WTC11 (cell line): ENCODE measurements around the gene TNFSF4. TPM values are rescaled to one million over a fixed set of nuclear protein-coding genes. Genes with fewer than 3 reads are reported as not detected.

ENCODE experiments used
- ATAC-seq: fragments of 200-7000 bp; cut with Tn5 transposase; 2 replicates; pipeline ENCODE4 v1.10.0; 2021; ENCODE audit warnings: mild to moderate bottlenecking, moderate library complexity
- CTCF ChIA-PET: fragments of 300-600 bp; sonication (Branson Sonifier 250); formaldehyde crosslinking; loops from one replicate; lab custom pipeline; 2021; ENCODE audit warnings: antibody characterized with exemption; lab: Charles Lee
- POLR2A ChIA-PET: fragments of 350-600 bp; sonication (Branson Sonifier 250); formaldehyde crosslinking; loops from one replicate; lab custom pipeline; 2021; ENCODE audit warnings: antibody characterized with exemption; lab: Charles Lee
- DNase-seq: peaks from one replicate; pipeline ENCODE4 v3.0.0; 2021; ENCODE audit warnings: low spot score
- H3K27ac Mint-ChIP-seq: 2 replicates; pipeline ENCODE4 v1.8.0; 2021; ENCODE audit warnings: mixed read lengths
- H3K27me3 Mint-ChIP-seq: 2 replicates; pipeline ENCODE4 v1.8.0; 2021; ENCODE audit warnings: low read depth, mild to moderate bottlenecking, moderate library complexity, mixed read lengths
- H3K36me3 Mint-ChIP-seq: 2 replicates; pipeline ENCODE4 v1.8.0; 2021; ENCODE audit warnings: mixed read lengths
- H3K4me1 Mint-ChIP-seq: 2 replicates; pipeline ENCODE4 v1.8.0; 2022; ENCODE audit warnings: mixed read lengths
- H3K4me3 Mint-ChIP-seq: 2 replicates; pipeline ENCODE4 v1.8.0; 2021; ENCODE audit warnings: mild to moderate bottlenecking, moderate library complexity, mixed read lengths
- H3K9me3 Mint-ChIP-seq: 2 replicates; pipeline ENCODE4 v1.8.0; 2021; ENCODE audit warnings: mixed read lengths
- ATF1 ChIP-seq: sonication (generic); formaldehyde crosslinking; IDR thresholded peaks from 2 replicates; pipeline ENCODE4 v1.8.1; 2023; ENCODE audit warnings: mild to moderate bottlenecking, moderate library complexity, missing genetic modification reagents
- CBFB ChIP-seq: sonication (generic); formaldehyde crosslinking; IDR thresholded peaks from 2 replicates; pipeline ENCODE4 v1.8.1; 2022; ENCODE audit warnings: mild to moderate bottlenecking, low read depth, missing genetic modification reagents
- CREM ChIP-seq: sonication (generic); formaldehyde crosslinking; IDR thresholded peaks from 2 replicates; pipeline ENCODE4 v1.8.1; 2022; ENCODE audit warnings: mild to moderate bottlenecking, missing genetic modification reagents, moderate library complexity
- EMX1 ChIP-seq: fragments of 250-450 bp; sonication (Bioruptor Pico); IDR thresholded peaks from 2 replicates; pipeline ENCODE4 v1.8.0; 2021; ENCODE audit warnings: mild to moderate bottlenecking
- ETV6 ChIP-seq: sonication (generic); formaldehyde crosslinking; IDR thresholded peaks from 2 replicates; pipeline ENCODE4 v1.8.1; 2022; ENCODE audit warnings: mild to moderate bottlenecking, missing genetic modification reagents
- HMGXB4 ChIP-seq: sonication (generic); formaldehyde crosslinking; IDR thresholded peaks from 2 replicates; pipeline ENCODE4 v1.8.1; 2023; ENCODE audit warnings: mild to moderate bottlenecking, moderate library complexity, missing genetic modification reagents
- IRF2 ChIP-seq: sonication (generic); formaldehyde crosslinking; IDR thresholded peaks from 2 replicates; pipeline ENCODE4 v1.8.0; 2022; ENCODE audit warnings: low read depth, missing genetic modification reagents, borderline replicate concordance
- NFE2L1 ChIP-seq: sonication (generic); formaldehyde crosslinking; IDR thresholded peaks from 2 replicates; pipeline ENCODE4 v1.8.1; 2023; ENCODE audit warnings: missing genetic modification reagents
- OVOL2 ChIP-seq: fragments of 250-450 bp; sonication (Bioruptor Pico); IDR thresholded peaks from 2 replicates; pipeline ENCODE4 v1.9.0; 2021; ENCODE audit warnings: mild to moderate bottlenecking, borderline replicate concordance
- RELA ChIP-seq: sonication (generic); formaldehyde crosslinking; IDR thresholded peaks from 2 replicates; pipeline ENCODE4 v1.8.1; 2022; ENCODE audit warnings: missing genetic modification reagents, mild to moderate bottlenecking, borderline replicate concordance
- RORB ChIP-seq: fragments of 250-450 bp; sonication (Bioruptor Pico); IDR thresholded peaks from 2 replicates; pipeline ENCODE4 v1.9.0; 2021; ENCODE audit warnings: mild to moderate bottlenecking
- SMAD3 ChIP-seq: sonication (generic); formaldehyde crosslinking; IDR thresholded peaks from 2 replicates; pipeline ENCODE4 v1.8.0; 2022; ENCODE audit warnings: missing genetic modification reagents, mild to moderate bottlenecking, borderline replicate concordance
- SOX15 ChIP-seq: fragments of 250-450 bp; sonication (Bioruptor Pico); IDR thresholded peaks from 2 replicates; pipeline ENCODE4 v1.9.0; 2021; ENCODE audit warnings: mild to moderate bottlenecking
- TCF7 ChIP-seq: sonication (generic); formaldehyde crosslinking; IDR thresholded peaks from 2 replicates; pipeline ENCODE4 v1.8.0; 2022; ENCODE audit warnings: mild to moderate bottlenecking, low read depth, missing genetic modification reagents, moderate library complexity
- ZBTB21 ChIP-seq: sonication (generic); formaldehyde crosslinking; IDR thresholded peaks from 2 replicates; pipeline ENCODE4 v1.8.1; 2023; ENCODE audit warnings: mild to moderate bottlenecking, missing genetic modification reagents, borderline replicate concordance
- ZNF121 ChIP-seq: sonication (generic); formaldehyde crosslinking; IDR thresholded peaks from 2 replicates; pipeline ENCODE4 v1.8.0; 2023; ENCODE audit warnings: missing genetic modification reagents
- ZNF219 ChIP-seq: sonication (generic); formaldehyde crosslinking; IDR thresholded peaks from 2 replicates; pipeline ENCODE4 v1.8.0; 2023; ENCODE audit warnings: missing genetic modification reagents, mild to moderate bottlenecking, borderline replicate concordance
- ZNF317 ChIP-seq: sonication (generic); formaldehyde crosslinking; IDR thresholded peaks from 2 replicates; pipeline ENCODE4 v1.8.1; 2023; ENCODE audit warnings: low read depth, mild to moderate bottlenecking, moderate library complexity, missing genetic modification reagents, borderline replicate concordance
- ZNF396 ChIP-seq: fragments of 250-450 bp; sonication (Bioruptor Pico); IDR thresholded peaks from 2 replicates; pipeline ENCODE4 v1.8.0; 2021; ENCODE audit warnings: mild to moderate bottlenecking, moderate library complexity, borderline replicate concordance
- total RNA-seq: library from RNA; stranded (reverse); gene quantifications from 3 replicates; pipeline ENCODE4 v1.2.3, GENCODE V29; 2021
- TF ChIP-seq, protein P1 (sequence below): fragments of 200-600 bp; IDR thresholded peaks from 2 replicates; pipeline ENCODE4 v1.8.0; 2022; ENCODE audit warnings: antibody characterized with exemption
- TF ChIP-seq, protein P2 (sequence below): sonication (generic); formaldehyde crosslinking; IDR thresholded peaks from 2 replicates; pipeline ENCODE4 v1.8.0; 2023; ENCODE audit warnings: missing genetic modification reagents
- TF ChIP-seq, protein P3 (sequence below): sonication (generic); formaldehyde crosslinking; IDR thresholded peaks from 2 replicates; pipeline ENCODE4 v1.8.1; 2022; ENCODE audit warnings: low read depth, mild to moderate bottlenecking, moderate library complexity, missing genetic modification reagents, borderline replicate concordance
- TF ChIP-seq, protein P4 (sequence below): sonication (generic); formaldehyde crosslinking; IDR thresholded peaks from 2 replicates; pipeline ENCODE4 v1.8.0; 2023; ENCODE audit warnings: missing genetic modification reagents, mild to moderate bottlenecking, borderline replicate concordance

The TNFSF4 gene
- total RNA-seq, 1 experiment from 2014 or later: 0.81 TPM

GRCh38 chr1:173241528-173242347 lies 34.6 kb upstream of the TNFSF4 start (continued):
- no peak for TF ChIP-seq TCF7
- no peak for TF ChIP-seq OVOL2
- TF ChIP-seq HMGXB4 (CRISPR knock-in tag): no peak

DNA sequence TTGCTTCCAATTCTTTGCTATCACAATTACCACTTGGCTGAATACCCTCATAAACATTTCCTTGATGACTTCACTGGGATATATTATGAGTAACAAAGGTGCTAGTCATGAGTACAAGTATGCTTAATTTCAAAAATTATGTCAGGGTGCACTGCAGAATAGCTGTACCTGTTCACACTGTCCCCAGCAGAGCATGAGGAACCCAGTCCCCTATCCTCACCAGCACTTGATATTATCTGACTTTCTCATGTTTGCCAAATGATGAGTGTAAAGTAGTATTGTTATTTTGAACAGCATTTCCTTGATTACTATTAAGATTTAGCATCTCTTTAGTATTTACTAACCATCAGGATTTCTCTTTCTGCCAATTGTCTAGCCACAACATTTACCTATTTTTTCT lies 33.5 kb upstream of the TNFSF4 start:
- POLR2A ChIA-PET: no interaction called here
- no peak for ATAC-seq

GRCh38 chr1:173239058-173239457 lies 31.9 kb upstream of the TNFSF4 start:
- no peak overlapping the region for H3K4me3 Mint-ChIP-seq
- ATAC-seq (no peak), DNase-seq (no peak)
- ChIA-PET POLR2A (no interaction called here), CTCF (no interaction called here)
- peaks cover 6% of the 10 kb centered on the region for H3K4me1 Mint-ChIP-seq
- peaks cover 5% of the 10 kb centered on the region; the same call in 1 of the 2 replicates for H3K36me3 Mint-ChIP-seq
- no peak for TF ChIP-seq ZNF121 (CRISPR knock-in tag)
- no peak for TF ChIP-seq IRF2 (CRISPR knock-in tag)
- TF ChIP-seq, protein P1, sequence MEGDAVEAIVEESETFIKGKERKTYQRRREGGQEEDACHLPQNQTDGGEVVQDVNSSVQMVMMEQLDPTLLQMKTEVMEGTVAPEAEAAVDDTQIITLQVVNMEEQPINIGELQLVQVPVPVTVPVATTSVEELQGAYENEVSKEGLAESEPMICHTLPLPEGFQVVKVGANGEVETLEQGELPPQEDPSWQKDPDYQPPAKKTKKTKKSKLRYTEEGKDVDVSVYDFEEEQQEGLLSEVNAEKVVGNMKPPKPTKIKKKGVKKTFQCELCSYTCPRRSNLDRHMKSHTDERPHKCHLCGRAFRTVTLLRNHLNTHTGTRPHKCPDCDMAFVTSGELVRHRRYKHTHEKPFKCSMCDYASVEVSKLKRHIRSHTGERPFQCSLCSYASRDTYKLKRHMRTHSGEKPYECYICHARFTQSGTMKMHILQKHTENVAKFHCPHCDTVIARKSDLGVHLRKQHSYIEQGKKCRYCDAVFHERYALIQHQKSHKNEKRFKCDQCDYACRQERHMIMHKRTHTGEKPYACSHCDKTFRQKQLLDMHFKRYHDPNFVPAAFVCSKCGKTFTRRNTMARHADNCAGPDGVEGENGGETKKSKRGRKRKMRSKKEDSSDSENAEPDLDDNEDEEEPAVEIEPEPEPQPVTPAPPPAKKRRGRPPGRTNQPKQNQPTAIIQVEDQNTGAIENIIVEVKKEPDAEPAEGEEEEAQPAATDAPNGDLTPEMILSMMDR: no peak
- TF ChIP-seq ATF1 (CRISPR knock-in tag): no peak
- TF ChIP-seq, all 79 proteins: peak for 0
- H3K27me3 Mint-ChIP-seq: peaks cover 2% of the 10 kb centered on the region; the same call in 1 of the 2 replicates
- peaks cover 28% of the 10 kb centered on the region for H3K9me3 Mint-ChIP-seq
- H3K27ac Mint-ChIP-seq: no peak overlapping the region

More for the DNA sequence above, 33.5 kb upstream of the TNFSF4 start:
- DNase-seq: no peak
- no peak overlapping the region for H3K4me3 Mint-ChIP-seq
- CTCF ChIA-PET: no interaction called here
- peaks cover 29% of the 10 kb centered on the region for H3K9me3 Mint-ChIP-seq
- H3K27ac Mint-ChIP-seq: no peak overlapping the region
- no peak for TF ChIP-seq ETV6 (CRISPR knock-in tag)
- TF ChIP-seq, protein P2, sequence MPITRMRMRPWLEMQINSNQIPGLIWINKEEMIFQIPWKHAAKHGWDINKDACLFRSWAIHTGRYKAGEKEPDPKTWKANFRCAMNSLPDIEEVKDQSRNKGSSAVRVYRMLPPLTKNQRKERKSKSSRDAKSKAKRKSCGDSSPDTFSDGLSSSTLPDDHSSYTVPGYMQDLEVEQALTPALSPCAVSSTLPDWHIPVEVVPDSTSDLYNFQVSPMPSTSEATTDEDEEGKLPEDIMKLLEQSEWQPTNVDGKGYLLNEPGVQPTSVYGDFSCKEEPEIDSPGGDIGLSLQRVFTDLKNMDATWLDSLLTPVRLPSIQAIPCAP (CRISPR knock-in tag): no peak
- no peak for TF ChIP-seq SMAD3 (CRISPR knock-in tag)
- TF ChIP-seq ZNF396 (CRISPR knock-in tag): no peak
- TF ChIP-seq CREM (CRISPR knock-in tag): no peak
- TF ChIP-seq ZNF317 (CRISPR knock-in tag): no peak
- TF ChIP-seq, protein P3, sequence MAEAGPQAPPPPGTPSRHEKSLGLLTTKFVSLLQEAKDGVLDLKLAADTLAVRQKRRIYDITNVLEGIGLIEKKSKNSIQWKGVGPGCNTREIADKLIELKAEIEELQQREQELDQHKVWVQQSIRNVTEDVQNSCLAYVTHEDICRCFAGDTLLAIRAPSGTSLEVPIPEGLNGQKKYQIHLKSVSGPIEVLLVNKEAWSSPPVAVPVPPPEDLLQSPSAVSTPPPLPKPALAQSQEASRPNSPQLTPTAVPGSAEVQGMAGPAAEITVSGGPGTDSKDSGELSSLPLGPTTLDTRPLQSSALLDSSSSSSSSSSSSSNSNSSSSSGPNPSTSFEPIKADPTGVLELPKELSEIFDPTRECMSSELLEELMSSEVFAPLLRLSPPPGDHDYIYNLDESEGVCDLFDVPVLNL (CRISPR knock-in tag): no peak
- no peak for TF ChIP-seq ZBTB21 (CRISPR knock-in tag)
- TF ChIP-seq RELA (CRISPR knock-in tag): no peak
- TF ChIP-seq, protein P4, sequence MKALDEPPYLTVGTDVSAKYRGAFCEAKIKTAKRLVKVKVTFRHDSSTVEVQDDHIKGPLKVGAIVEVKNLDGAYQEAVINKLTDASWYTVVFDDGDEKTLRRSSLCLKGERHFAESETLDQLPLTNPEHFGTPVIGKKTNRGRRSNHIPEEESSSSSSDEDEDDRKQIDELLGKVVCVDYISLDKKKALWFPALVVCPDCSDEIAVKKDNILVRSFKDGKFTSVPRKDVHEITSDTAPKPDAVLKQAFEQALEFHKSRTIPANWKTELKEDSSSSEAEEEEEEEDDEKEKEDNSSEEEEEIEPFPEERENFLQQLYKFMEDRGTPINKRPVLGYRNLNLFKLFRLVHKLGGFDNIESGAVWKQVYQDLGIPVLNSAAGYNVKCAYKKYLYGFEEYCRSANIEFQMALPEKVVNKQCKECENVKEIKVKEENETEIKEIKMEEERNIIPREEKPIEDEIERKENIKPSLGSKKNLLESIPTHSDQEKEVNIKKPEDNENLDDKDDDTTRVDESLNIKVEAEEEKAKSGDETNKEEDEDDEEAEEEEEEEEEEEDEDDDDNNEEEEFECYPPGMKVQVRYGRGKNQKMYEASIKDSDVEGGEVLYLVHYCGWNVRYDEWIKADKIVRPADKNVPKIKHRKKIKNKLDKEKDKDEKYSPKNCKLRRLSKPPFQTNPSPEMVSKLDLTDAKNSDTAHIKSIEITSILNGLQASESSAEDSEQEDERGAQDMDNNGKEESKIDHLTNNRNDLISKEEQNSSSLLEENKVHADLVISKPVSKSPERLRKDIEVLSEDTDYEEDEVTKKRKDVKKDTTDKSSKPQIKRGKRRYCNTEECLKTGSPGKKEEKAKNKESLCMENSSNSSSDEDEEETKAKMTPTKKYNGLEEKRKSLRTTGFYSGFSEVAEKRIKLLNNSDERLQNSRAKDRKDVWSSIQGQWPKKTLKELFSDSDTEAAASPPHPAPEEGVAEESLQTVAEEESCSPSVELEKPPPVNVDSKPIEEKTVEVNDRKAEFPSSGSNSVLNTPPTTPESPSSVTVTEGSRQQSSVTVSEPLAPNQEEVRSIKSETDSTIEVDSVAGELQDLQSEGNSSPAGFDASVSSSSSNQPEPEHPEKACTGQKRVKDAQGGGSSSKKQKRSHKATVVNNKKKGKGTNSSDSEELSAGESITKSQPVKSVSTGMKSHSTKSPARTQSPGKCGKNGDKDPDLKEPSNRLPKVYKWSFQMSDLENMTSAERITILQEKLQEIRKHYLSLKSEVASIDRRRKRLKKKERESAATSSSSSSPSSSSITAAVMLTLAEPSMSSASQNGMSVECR: no peak
- no peak for TF ChIP-seq RORB
- TF ChIP-seq SOX15: no peak
- TF ChIP-seq ZNF219 (CRISPR knock-in tag): no peak
- TF ChIP-seq NFE2L1 (CRISPR knock-in tag): no peak
- TF ChIP-seq EMX1: no peak
- TF ChIP-seq CBFB: no peak
- peaks cover 5% of the 10 kb centered on the region; the same call in 1 of the 2 replicates for H3K36me3 Mint-ChIP-seq
- H3K4me1 Mint-ChIP-seq: peaks cover 6% of the 10 kb centered on the region
- peaks cover 2% of the 10 kb centered on the region; the same call in 1 of the 2 replicates for H3K27me3 Mint-ChIP-seq
